ENCODE data around the gene ADGRG3.

DNA sequence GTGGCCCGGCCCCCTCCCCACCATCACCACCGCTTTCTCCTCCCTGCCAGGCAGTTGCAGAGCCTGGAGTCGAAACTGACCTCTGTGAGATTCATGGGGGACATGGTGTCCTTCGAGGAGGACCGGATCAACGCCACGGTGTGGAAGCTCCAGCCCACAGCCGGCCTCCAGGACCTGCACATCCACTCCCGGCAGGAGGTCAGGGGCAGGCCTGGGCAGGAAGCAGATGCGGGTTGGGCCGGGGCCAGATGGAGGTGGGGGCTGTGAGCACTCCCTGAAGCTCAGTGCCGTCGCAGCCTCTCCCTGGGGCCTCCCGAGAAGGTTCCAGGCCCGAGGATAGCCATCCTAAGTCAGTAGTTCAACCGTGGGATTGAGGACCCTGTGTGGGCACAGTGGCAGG is 14.2 kb upstream of the ADGRG3 start:
- TF ChIP-seq POLR2AphosphoS5 (IDR thresholded peaks at IDR 0.05), result no peak
- TF ChIP-seq, protein P1, sequence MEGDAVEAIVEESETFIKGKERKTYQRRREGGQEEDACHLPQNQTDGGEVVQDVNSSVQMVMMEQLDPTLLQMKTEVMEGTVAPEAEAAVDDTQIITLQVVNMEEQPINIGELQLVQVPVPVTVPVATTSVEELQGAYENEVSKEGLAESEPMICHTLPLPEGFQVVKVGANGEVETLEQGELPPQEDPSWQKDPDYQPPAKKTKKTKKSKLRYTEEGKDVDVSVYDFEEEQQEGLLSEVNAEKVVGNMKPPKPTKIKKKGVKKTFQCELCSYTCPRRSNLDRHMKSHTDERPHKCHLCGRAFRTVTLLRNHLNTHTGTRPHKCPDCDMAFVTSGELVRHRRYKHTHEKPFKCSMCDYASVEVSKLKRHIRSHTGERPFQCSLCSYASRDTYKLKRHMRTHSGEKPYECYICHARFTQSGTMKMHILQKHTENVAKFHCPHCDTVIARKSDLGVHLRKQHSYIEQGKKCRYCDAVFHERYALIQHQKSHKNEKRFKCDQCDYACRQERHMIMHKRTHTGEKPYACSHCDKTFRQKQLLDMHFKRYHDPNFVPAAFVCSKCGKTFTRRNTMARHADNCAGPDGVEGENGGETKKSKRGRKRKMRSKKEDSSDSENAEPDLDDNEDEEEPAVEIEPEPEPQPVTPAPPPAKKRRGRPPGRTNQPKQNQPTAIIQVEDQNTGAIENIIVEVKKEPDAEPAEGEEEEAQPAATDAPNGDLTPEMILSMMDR (IDR thresholded peaks at IDR 0.05), result no peak
- no peak for TF ChIP-seq POLR2A (IDR thresholded peaks at IDR 0.05)
- no peak for TF ChIP-seq EP300 (IDR thresholded peaks at IDR 0.05)

Data from stomach (tissue), 4 donors.